GM11168 (cell line): ENCODE data around the gene DYNC2LI1.
"Not testable (repeated sequence)": the region's sequence is repeated elsewhere in the genome, so short reads cannot be mapped to it uniquely, and the experiment has no call there.

Experiments
- in situ Hi-C: fragments of 300-500 bp; cut with MboI; formaldehyde crosslinking; loops from one replicate; pipeline ENCODE4 v1.12.0; 2022; ENCODE audit warnings: low sequenced_read_pairs; ENCODE audit not compliant: unreplicated experiment

DYNC2LI1 gene

GRCh38 chr2:43773876-43774613, at the start of gene DYNC2LI1:
DYNC2LI1 (plus strand) TSS chr2:43774039; CDS start chr2:43774139, 100 bp downstream.
- in situ Hi-C loops = no loop called here

- in situ Hi-C loops = no loop called here
Measured at GRCh38 chr2:43724728-43725526, 48.9 kb upstream of the DYNC2LI1 start.

GRCh38 chr2:43725711-43726246, 48.1 kb upstream of the DYNC2LI1 start:
- in situ Hi-C loops = no loop called here

- in situ Hi-C loops = not testable (repeated sequence)
Measured at GRCh38 chr2:43726961-43727633, 46.7 kb upstream of the DYNC2LI1 start.

GRCh38 chr2:43727634-43728014, 46.2 kb upstream of the DYNC2LI1 start:
- in situ Hi-C loops = no loop called here

- in situ Hi-C loops = no loop called here
Measured at GRCh38 chr2:43729491-43730174, 44.2 kb upstream of the DYNC2LI1 start.

- in situ Hi-C loops = no loop called here
Measured at GRCh38 chr2:43731211-43731610, 42.6 kb upstream of the DYNC2LI1 start.

- in situ Hi-C loops = no loop called here
Measured at GRCh38 chr2:43736637-43737036, 37.2 kb upstream of the DYNC2LI1 start.

GRCh38 chr2:43737097-43737854, 36.6 kb upstream of the DYNC2LI1 start:
- in situ Hi-C loops = no loop called here

- in situ Hi-C loops = no loop called here
Measured at GRCh38 chr2:43737855-43738254, 36.0 kb upstream of the DYNC2LI1 start.

- in situ Hi-C loops = no loop called here
Measured at GRCh38 chr2:43738257-43738656, 35.6 kb upstream of the DYNC2LI1 start.

GRCh38 chr2:43743706-43744105, 30.1 kb upstream of the DYNC2LI1 start:
- in situ Hi-C loops = no loop called here

- in situ Hi-C loops = no loop called here
Measured at GRCh38 chr2:43745457-43745856, 28.4 kb upstream of the DYNC2LI1 start.

- in situ Hi-C loops = no loop called here
Measured at GRCh38 chr2:43748333-43748732, 25.5 kb upstream of the DYNC2LI1 start.

GRCh38 chr2:43749583-43749982, 24.3 kb upstream of the DYNC2LI1 start:
- in situ Hi-C loops = no loop called here

- in situ Hi-C loops = no loop called here
Measured at GRCh38 chr2:43751476-43751990, 22.3 kb upstream of the DYNC2LI1 start.

- in situ Hi-C loops = no loop called here
Measured at GRCh38 chr2:43752302-43752701, 21.5 kb upstream of the DYNC2LI1 start.

GRCh38 chr2:43754180-43754579, 19.7 kb upstream of the DYNC2LI1 start:
- in situ Hi-C loops = no loop called here

GRCh38 chr2:43758739-43759138, 15.1 kb upstream of the DYNC2LI1 start:
- in situ Hi-C loops = no loop called here
